ENCODE data around the gene SMYD3. TPM values are rescaled to one million over a fixed set of nuclear protein-coding genes. Genes with fewer than 3 reads are reported as not detected.

Gene SMYD3
- total RNA-seq, 1 experiment from 2014 or later: 35.1 TPM

- no peak for TF ChIP-seq CTCF (IDR thresholded peaks at IDR 0.05; ENCODE audit: unreplicated experiment)
- H3K27ac Mint-ChIP-seq (ENCODE audit: unreplicated experiment): no peak overlapping the region
- intact Hi-C loops (cut with micrococcal nuclease; ENCODE audit: unreplicated experiment): no loop called here
- H3K9me3 Mint-ChIP-seq (ENCODE audit: low read depth, unreplicated experiment): peaks cover 7% of the 10 kb centered on the region
- BruUV-seq (replicated peaks): no TSS peak
- H3K27me3 Mint-ChIP-seq (ENCODE audit: unreplicated experiment): no peaks in the 10 kb centered on the region
- CTCF ChIA-PET: no interaction called here
- no peaks in the 10 kb centered on the region for H3K4me1 Mint-ChIP-seq (ENCODE audit: low read depth, unreplicated experiment)
- H3K36me3 Mint-ChIP-seq (ENCODE audit: insufficient read depth, unreplicated experiment): no peaks in the 10 kb centered on the region
- DNase-seq: no peak
- H3K4me3 Mint-ChIP-seq (ENCODE audit: low read depth, unreplicated experiment): no peak overlapping the region
These were observed 9.0 kb upstream of the SMYD3 start for GRCh38 chr1:246516126-246516525.

- H3K4me3 Mint-ChIP-seq (ENCODE audit: low read depth, unreplicated experiment): no peak overlapping the region
- no TSS peak for BruUV-seq (replicated peaks)
- H3K9me3 Mint-ChIP-seq (ENCODE audit: low read depth, unreplicated experiment): peaks cover 7% of the 10 kb centered on the region
- no peak for DNase-seq
- CTCF ChIA-PET: no interaction called here
- TF ChIP-seq CTCF (IDR thresholded peaks at IDR 0.05; ENCODE audit: unreplicated experiment): no peak
- H3K4me1 Mint-ChIP-seq (ENCODE audit: low read depth, unreplicated experiment): no peaks in the 10 kb centered on the region
- no peaks in the 10 kb centered on the region for H3K36me3 Mint-ChIP-seq (ENCODE audit: insufficient read depth, unreplicated experiment)
- intact Hi-C loops (cut with micrococcal nuclease; ENCODE audit: unreplicated experiment): no loop called here
- no peak overlapping the region for H3K27ac Mint-ChIP-seq (ENCODE audit: unreplicated experiment)
- H3K27me3 Mint-ChIP-seq (ENCODE audit: unreplicated experiment): no peaks in the 10 kb centered on the region
These were observed 8.4 kb upstream of the SMYD3 start for GRCh38 chr1:246515390-246516005.

- no peak overlapping the region for H3K4me3 Mint-ChIP-seq (ENCODE audit: low read depth, unreplicated experiment)
- CTCF ChIA-PET: interaction anchor here (0.5 kb wide), 1 partner anchor 15 kb away, joined by 7 read pairs; no protein-coding TSS in a partner anchor
- intact Hi-C loops (cut with micrococcal nuclease; ENCODE audit: unreplicated experiment): no loop called here
These were observed 6.7 kb upstream of the SMYD3 start for GRCh38 chr1:246513619-246514343.

GRCh38 chr1:246513041-246513440, 6.0 kb upstream of the SMYD3 start:
- H3K4me3 Mint-ChIP-seq (ENCODE audit: low read depth, unreplicated experiment): no peak overlapping the region
- H3K4me1 Mint-ChIP-seq (ENCODE audit: low read depth, unreplicated experiment): no peaks in the 10 kb centered on the region

More at GRCh38 chr1:246513619-246514343, 6.7 kb upstream of the SMYD3 start:
- BruUV-seq (replicated peaks): no TSS peak
- H3K9me3 Mint-ChIP-seq (ENCODE audit: low read depth, unreplicated experiment): peaks cover 7% of the 10 kb centered on the region
- no peaks in the 10 kb centered on the region for H3K36me3 Mint-ChIP-seq (ENCODE audit: insufficient read depth, unreplicated experiment)
- DNase-seq: no peak
- TF ChIP-seq CTCF (IDR thresholded peaks at IDR 0.05; ENCODE audit: unreplicated experiment): no peak
- H3K27ac Mint-ChIP-seq (ENCODE audit: unreplicated experiment): no peak overlapping the region
- H3K27me3 Mint-ChIP-seq (ENCODE audit: unreplicated experiment): no peaks in the 10 kb centered on the region
- H3K4me1 Mint-ChIP-seq (ENCODE audit: low read depth, unreplicated experiment): no peaks in the 10 kb centered on the region

More at GRCh38 chr1:246513041-246513440, 6.0 kb upstream of the SMYD3 start:
- TF ChIP-seq CTCF (IDR thresholded peaks at IDR 0.05; ENCODE audit: unreplicated experiment): no peak
- DNase-seq: no peak
- H3K27me3 Mint-ChIP-seq (ENCODE audit: unreplicated experiment): no peaks in the 10 kb centered on the region
- peaks cover 5% of the 10 kb centered on the region for H3K9me3 Mint-ChIP-seq (ENCODE audit: low read depth, unreplicated experiment)
- H3K27ac Mint-ChIP-seq (ENCODE audit: unreplicated experiment): no peak overlapping the region
- CTCF ChIA-PET: interaction anchor here (0.5 kb wide), 1 partner anchor 14 kb away, joined by 7 read pairs; no protein-coding TSS in a partner anchor
- intact Hi-C loops (cut with micrococcal nuclease; ENCODE audit: unreplicated experiment): no loop called here
- BruUV-seq (replicated peaks): no TSS peak
- H3K36me3 Mint-ChIP-seq (ENCODE audit: insufficient read depth, unreplicated experiment): peaks cover 1% of the 10 kb centered on the region
